ENCODE measurements around the gene BACE1. TPM values are rescaled to one million over a fixed set of nuclear protein-coding genes. Genes with fewer than 3 reads are reported as not detected.

The BACE1 gene
- total and polyA plus RNA-seq, 10 donors = 2.1 to 31.7 (median 18.8) TPM

- no peaks in the 10 kb centered on the region for H3K27me3 ChIP-seq (replicated peaks in 1 of 7)
- intact Hi-C loops (cut with DNase I; ENCODE audit: low total_unique reads) = no loop called here
- H3K36me3 ChIP-seq = peaks cover 0 to 100% (median 71%) of the 10 kb centered on the region in 6 donors
- no peaks in the 10 kb centered on the region for H3K9me3 ChIP-seq
- no peaks in the 10 kb centered on the region for H3K4me1 ChIP-seq
- WGBS, 5 donors = 60 to 84% (median 72%) methylated on average over 2 of the region's 2 CpGs
- H3K4me3 ChIP-seq = no peak overlapping the region
- no peak for DNase-seq
- TF ChIP-seq POLR2AphosphoS5 (IDR thresholded peaks at IDR 0.05) (no peak), POLR2A (IDR thresholded peaks at IDR 0.05) (no peak), CTCF (IDR thresholded peaks at IDR 0.05 in 8 of 11, conservative IDR thresholded peaks at IDR 0.05 in 3 of 11) (no peak)
- no peak overlapping the region for H3K27ac ChIP-seq
These were observed 29.5 kb downstream of the BACE1 start for GRCh38 chr11:117286588-117286987.

GRCh38 chr11:117284053-117284452 lies 32.0 kb downstream of the BACE1 start:
- intact Hi-C loops (cut with DNase I; ENCODE audit: low total_unique reads) = no loop called here
- H3K9me3 ChIP-seq = no peaks in the 10 kb centered on the region
- H3K27ac ChIP-seq = no peak overlapping the region
- WGBS, 5 donors = 97 to 99% (median 98%) methylated on average over 2 of the region's 2 CpGs
- no peaks in the 10 kb centered on the region for H3K27me3 ChIP-seq (replicated peaks in 1 of 7)
- no peak for TF ChIP-seq CTCF (IDR thresholded peaks at IDR 0.05 in 8 of 11, conservative IDR thresholded peaks at IDR 0.05 in 3 of 11)
- TF ChIP-seq POLR2AphosphoS5 (IDR thresholded peaks at IDR 0.05) = no peak
- TF ChIP-seq POLR2A (IDR thresholded peaks at IDR 0.05) = no peak
- H3K36me3 ChIP-seq = peaks cover 0 to 98% (median 70%) of the 10 kb centered on the region in 6 donors
- H3K4me1 ChIP-seq = peaks cover 0 to 3% (median 0%) of the 10 kb centered on the region in 6 donors
- no peak overlapping the region for H3K4me3 ChIP-seq
- no peak for DNase-seq

- 67 to 87% (median 72%) methylated on average over 3 of the region's 3 CpGs for WGBS, 5 donors
- Histone ChIP-seq H3K36me3 (peaks cover 0 to 90% (median 64%) of the 10 kb centered on the region in 6 donors), H3K4me3 (no peak overlapping the region), H3K27ac (no peak overlapping the region), H3K9me3 (no peaks in the 10 kb centered on the region), H3K4me1 (peaks cover 0 to 3% (median 0%) of the 10 kb centered on the region in 6 donors), H3K27me3 (replicated peaks in 1 of 7) (no peaks in the 10 kb centered on the region)
- TF ChIP-seq POLR2A (IDR thresholded peaks at IDR 0.05) (no peak), POLR2AphosphoS5 (IDR thresholded peaks at IDR 0.05) (no peak), CTCF (IDR thresholded peaks at IDR 0.05 in 8 of 11, conservative IDR thresholded peaks at IDR 0.05 in 3 of 11) (no peak)
- intact Hi-C loops (cut with DNase I; ENCODE audit: low total_unique reads) = no loop called here
- DNase-seq = no peak
These were observed 33.1 kb downstream of the BACE1 start for GRCh38 chr11:117282956-117283355.

GRCh38 chr11:117281869-117282268 lies 34.2 kb downstream of the BACE1 start:
- no peaks in the 10 kb centered on the region for H3K9me3 ChIP-seq
- no peak for DNase-seq
- peaks cover 0 to 3% (median 0%) of the 10 kb centered on the region in 6 donors for H3K4me1 ChIP-seq
- 95 to 97% (median 96%) methylated on average over 7 of the region's 7 CpGs for WGBS, 5 donors
- H3K4me3 ChIP-seq = no peak overlapping the region
- intact Hi-C loops (cut with DNase I; ENCODE audit: low total_unique reads) = no loop called here
- TF ChIP-seq POLR2A (IDR thresholded peaks at IDR 0.05) (no peak), CTCF (IDR thresholded peaks at IDR 0.05 in 8 of 11, conservative IDR thresholded peaks at IDR 0.05 in 3 of 11) (no peak), POLR2AphosphoS5 (IDR thresholded peaks at IDR 0.05) (no peak)
- no peaks in the 10 kb centered on the region for H3K27me3 ChIP-seq (replicated peaks in 1 of 7)
- H3K36me3 ChIP-seq = peaks cover 0 to 81% (median 61%) of the 10 kb centered on the region in 6 donors
- no peak overlapping the region for H3K27ac ChIP-seq
